Colonic mucosa (tissue), 4 donors: ENCODE results near the gene C14orf132. TPM values are rescaled to one million over a fixed set of nuclear protein-coding genes. Genes with fewer than 3 reads are reported as not detected.
"Not testable (repeated sequence)": the region's sequence is repeated elsewhere in the genome, so short reads cannot be mapped to it uniquely, and the experiment has no call there.

Experiments used
- DNase-seq: peaks from one replicate; pipeline ENCODE4 v3.0.0-alpha.2; 2020
- H3K27ac ChIP-seq: fragments of 200-600 bp; one replicate; pipeline ENCODE4 v1.8.0; 2021
- H3K27me3 ChIP-seq: fragments of 200-600 bp; one replicate; pipeline ENCODE4 v1.8.0; 2021
- H3K36me3 ChIP-seq: fragments of 200-600 bp; one replicate; pipeline ENCODE4 v1.8.0; 2021
- H3K4me1 ChIP-seq: fragments of 200-600 bp; one replicate; pipeline ENCODE4 v1.8.0; 2021; ENCODE audit warnings: mild to moderate bottlenecking
- H3K4me3 ChIP-seq: fragments of 200-600 bp; one replicate; pipeline ENCODE4 v1.8.0; 2021
- H3K9ac ChIP-seq, 2 donors: one replicate each; pipeline ENCODE4 v1.7.0; 2013; ENCODE audit warnings: control low read depth in 2 of 2, low read depth in 2 of 2, low read length in 2 of 2
- H3K9me3 ChIP-seq: fragments of 200-600 bp; one replicate; pipeline ENCODE4 v1.8.0; 2021
- CTCF ChIP-seq: fragments of 200-600 bp; IDR thresholded peaks from one replicate; pipeline ENCODE4 v1.8.0; 2022; ENCODE audit warnings: antibody characterized with exemption, mild to moderate bottlenecking
- intact Hi-C: fragments of 100-400 bp; cut with DNase I; formaldehyde crosslinking; loops from one replicate; pipeline ENCODE4 v1.14.1; 2022
- total RNA-seq, 2 donors: library from RNA; stranded (reverse); fragmentation: NEBNext Ultra II Directional in 1 of 2; extraction: Animal tissue kit (Norgen Biotek cat#: 25700) in 1 of 2; gene quantifications; one replicate each; pipeline ENCODE4 v1.2.1, GENCODE V29; 2021
- donor health status: healthy.
- donor health status: DM: no; HTN: no; CAD: no.
- donor health status: DM: no; HTN: no; CAD: no.

C14orf132 gene
- total RNA-seq, 2 donors from 2014 or later: 2.2 to 3.6 TPM

- Histone ChIP-seq H3K9ac (no peak overlapping the region), H3K27ac (no peak overlapping the region), H3K4me3 (no peak overlapping the region), H3K36me3 (no peaks in the 10 kb centered on the region), H3K27me3 (no peaks in the 10 kb centered on the region), H3K4me1 (no peaks in the 10 kb centered on the region), H3K9me3 (no peaks in the 10 kb centered on the region)
- TF ChIP-seq CTCF: no peak
- DNase-seq: no peak
- intact Hi-C loops: no loop called here
These were observed 36.7 kb upstream of the C14orf132 start for GRCh38 chr14:96002498-96002884.

DNA sequence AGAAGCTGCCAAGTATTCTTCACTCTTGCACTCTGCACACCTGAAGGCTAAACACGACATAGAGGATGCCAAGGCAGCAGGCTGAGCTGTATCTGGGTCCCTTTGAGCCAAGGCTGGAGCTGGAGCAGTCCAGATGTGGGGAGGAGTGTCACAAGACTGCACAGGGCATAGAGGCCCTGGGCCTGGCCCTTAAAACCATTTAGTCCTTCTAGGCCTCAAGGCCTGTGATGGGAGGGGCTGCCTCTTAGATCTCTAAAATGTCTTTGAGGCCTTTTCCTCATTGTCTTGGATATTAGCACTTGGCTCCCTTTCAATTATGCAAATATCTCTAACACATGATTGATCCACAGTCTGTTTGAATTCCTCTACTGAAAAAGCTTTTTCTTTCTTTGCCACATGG, 28.0 kb upstream of the C14orf132 start:
- Histone ChIP-seq H3K9ac (no peak overlapping the region), H3K27me3 (no peaks in the 10 kb centered on the region), H3K4me1 (no peaks in the 10 kb centered on the region), H3K36me3 (no peaks in the 10 kb centered on the region), H3K27ac (no peak overlapping the region), H3K9me3 (no peaks in the 10 kb centered on the region), H3K4me3 (no peak overlapping the region)
- intact Hi-C loops: no loop called here
- TF ChIP-seq CTCF: no peak
- no peak for DNase-seq

GRCh38 chr14:96011607-96012006, 27.6 kb upstream of the C14orf132 start:
- Histone ChIP-seq H3K9ac (no peak overlapping the region), H3K4me1 (no peaks in the 10 kb centered on the region), H3K27me3 (no peaks in the 10 kb centered on the region), H3K9me3 (no peaks in the 10 kb centered on the region), H3K4me3 (no peak overlapping the region), H3K27ac (no peak overlapping the region), H3K36me3 (no peaks in the 10 kb centered on the region)
- intact Hi-C loops: no loop called here
- no peak for TF ChIP-seq CTCF
- no peak for DNase-seq

- H3K27me3 ChIP-seq, H3K36me3 ChIP-seq, H3K27ac ChIP-seq, DNase-seq, H3K4me1 ChIP-seq, H3K9ac ChIP-seq, H3K4me3 ChIP-seq, intact Hi-C loops, H3K9me3 ChIP-seq: not testable (repeated sequence)
These were observed 26.4 kb upstream of the C14orf132 start for GRCh38 chr14:96012757-96013156.

DNA sequence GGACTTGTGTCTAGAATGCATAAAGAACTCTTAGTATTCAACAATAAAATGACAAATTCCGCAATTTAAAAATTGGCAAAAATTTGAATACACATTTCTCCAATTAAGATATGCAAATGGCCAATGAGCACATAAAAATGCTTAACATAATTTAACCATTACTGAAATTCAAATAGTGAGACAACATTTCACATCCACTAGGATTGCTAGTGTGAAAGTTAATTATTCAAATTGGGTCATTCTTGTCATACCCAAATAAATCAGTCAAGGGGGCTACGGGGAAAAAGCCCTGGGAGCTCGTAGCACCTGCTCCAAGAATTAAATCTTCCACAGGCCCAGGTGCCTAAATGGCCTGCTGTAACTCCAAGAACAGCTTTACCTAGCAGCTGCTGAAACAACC, 25.0 kb upstream of the C14orf132 start:
- no peak overlapping the region for H3K9ac ChIP-seq
- H3K4me3 ChIP-seq: no peak overlapping the region
- H3K4me1 ChIP-seq: no peaks in the 10 kb centered on the region
- H3K27ac ChIP-seq: no peak overlapping the region
- no peak for DNase-seq
- TF ChIP-seq CTCF: no peak
- no peaks in the 10 kb centered on the region for H3K9me3 ChIP-seq
- intact Hi-C loops: no loop called here
- H3K27me3 ChIP-seq: no peaks in the 10 kb centered on the region
- no peaks in the 10 kb centered on the region for H3K36me3 ChIP-seq

- intact Hi-C loops: no loop called here
- H3K27me3 ChIP-seq: no peaks in the 10 kb centered on the region
- no peak for DNase-seq
- H3K4me3 ChIP-seq: no peak overlapping the region
- no peak overlapping the region for H3K27ac ChIP-seq
- no peak for TF ChIP-seq CTCF
- no peaks in the 10 kb centered on the region for H3K36me3 ChIP-seq
- no peaks in the 10 kb centered on the region for H3K9me3 ChIP-seq
- no peaks in the 10 kb centered on the region for H3K4me1 ChIP-seq
- H3K9ac ChIP-seq: no peak overlapping the region
These were observed 22.5 kb upstream of the C14orf132 start for GRCh38 chr14:96016501-96017160.
